Measurements from ENCODE around the gene DGKZ.

DNA sequence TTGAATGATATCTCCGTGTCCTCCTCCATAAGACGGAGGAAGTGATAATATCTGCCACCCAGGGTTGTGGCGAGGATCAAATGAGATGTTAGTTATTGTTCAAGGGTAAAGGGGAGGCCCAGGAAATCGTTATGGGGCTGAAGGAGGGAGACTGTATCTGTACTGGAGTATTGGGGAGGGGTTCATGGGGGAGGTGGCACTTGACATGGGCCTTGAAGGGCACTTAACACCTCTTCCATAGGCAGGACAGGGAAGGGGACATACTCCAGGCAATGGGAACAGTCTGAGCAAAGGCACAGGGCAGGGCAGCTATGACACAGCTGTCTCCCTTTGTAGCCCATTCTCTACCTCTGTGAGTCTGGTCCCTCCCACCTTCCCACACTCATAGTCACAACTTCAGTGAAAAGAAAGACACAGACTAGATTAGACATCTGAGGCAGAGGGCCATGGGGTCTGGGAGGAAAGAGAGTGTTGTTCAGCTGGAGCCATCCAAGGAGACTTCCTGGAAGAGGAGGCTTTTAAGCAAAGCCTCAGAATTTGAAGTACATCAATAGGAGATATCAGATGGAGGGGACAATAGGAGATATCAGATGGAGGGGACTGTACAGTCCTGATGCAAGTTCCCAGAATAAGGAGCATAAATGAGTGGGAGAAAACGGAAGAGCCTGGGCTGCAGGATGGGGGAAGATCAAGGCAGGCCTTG, 15.8 kb upstream of the DGKZ start:
- TF ChIP-seq, protein P1, sequence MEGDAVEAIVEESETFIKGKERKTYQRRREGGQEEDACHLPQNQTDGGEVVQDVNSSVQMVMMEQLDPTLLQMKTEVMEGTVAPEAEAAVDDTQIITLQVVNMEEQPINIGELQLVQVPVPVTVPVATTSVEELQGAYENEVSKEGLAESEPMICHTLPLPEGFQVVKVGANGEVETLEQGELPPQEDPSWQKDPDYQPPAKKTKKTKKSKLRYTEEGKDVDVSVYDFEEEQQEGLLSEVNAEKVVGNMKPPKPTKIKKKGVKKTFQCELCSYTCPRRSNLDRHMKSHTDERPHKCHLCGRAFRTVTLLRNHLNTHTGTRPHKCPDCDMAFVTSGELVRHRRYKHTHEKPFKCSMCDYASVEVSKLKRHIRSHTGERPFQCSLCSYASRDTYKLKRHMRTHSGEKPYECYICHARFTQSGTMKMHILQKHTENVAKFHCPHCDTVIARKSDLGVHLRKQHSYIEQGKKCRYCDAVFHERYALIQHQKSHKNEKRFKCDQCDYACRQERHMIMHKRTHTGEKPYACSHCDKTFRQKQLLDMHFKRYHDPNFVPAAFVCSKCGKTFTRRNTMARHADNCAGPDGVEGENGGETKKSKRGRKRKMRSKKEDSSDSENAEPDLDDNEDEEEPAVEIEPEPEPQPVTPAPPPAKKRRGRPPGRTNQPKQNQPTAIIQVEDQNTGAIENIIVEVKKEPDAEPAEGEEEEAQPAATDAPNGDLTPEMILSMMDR (IDR thresholded peaks at IDR 0.05), result no peak
- TF ChIP-seq POLR2A (IDR thresholded peaks at IDR 0.05), result no peak

Data from Peyer's patch (tissue), 4 donors.